Measurements from ENCODE around the gene CYB561A3.

CYB561A3 gene

GRCh38 chr11:61350803-61351202 lies 10.9 kb downstream of the CYB561A3 start:
- peaks cover 45% of the 10 kb centered on the region for H3K36me3 ChIP-seq (ENCODE audit: insufficient read depth, low read depth, low read length)

GRCh38 chr11:61350336-61350735 lies 11.3 kb downstream of the CYB561A3 start:
- Histone ChIP-seq H3K36me3 (ENCODE audit: insufficient read depth, low read depth, low read length) (peaks cover 45% of the 10 kb centered on the region), H3K4me1 (ENCODE audit: insufficient read depth, low read length) (no peaks in the 10 kb centered on the region), H3K27me3 (ENCODE audit: insufficient read depth, low read length) (no peaks in the 10 kb centered on the region), H3K27ac (ENCODE audit: low read length) (no peak overlapping the region), H3K9ac (ENCODE audit: low read depth, low read length) (no peak overlapping the region), H3K4me3 (ENCODE audit: low read length) (no peak overlapping the region), H3K9me3 (ENCODE audit: insufficient read depth, low read depth, low read length) (no peaks in the 10 kb centered on the region)

More at GRCh38 chr11:61350803-61351202, 10.9 kb downstream of the CYB561A3 start:
- Histone ChIP-seq H3K27me3 (ENCODE audit: insufficient read depth, low read length) (no peaks in the 10 kb centered on the region), H3K4me1 (ENCODE audit: insufficient read depth, low read length) (no peaks in the 10 kb centered on the region), H3K9me3 (ENCODE audit: insufficient read depth, low read depth, low read length) (no peaks in the 10 kb centered on the region), H3K27ac (ENCODE audit: low read length) (no peak overlapping the region), H3K9ac (ENCODE audit: low read depth, low read length) (no peak overlapping the region), H3K4me3 (ENCODE audit: low read length) (no peak overlapping the region)

GRCh38 chr11:61349916-61350315 lies 11.8 kb downstream of the CYB561A3 start:
- no peaks in the 10 kb centered on the region for H3K9me3 ChIP-seq (ENCODE audit: insufficient read depth, low read depth, low read length)
- H3K4me3 ChIP-seq (ENCODE audit: low read length): no peak overlapping the region
- no peak overlapping the region for H3K27ac ChIP-seq (ENCODE audit: low read length)
- H3K27me3 ChIP-seq (ENCODE audit: insufficient read depth, low read length): no peaks in the 10 kb centered on the region
- H3K4me1 ChIP-seq (ENCODE audit: insufficient read depth, low read length): no peaks in the 10 kb centered on the region
- H3K9ac ChIP-seq (ENCODE audit: low read depth, low read length): no peak overlapping the region
- peaks cover 45% of the 10 kb centered on the region for H3K36me3 ChIP-seq (ENCODE audit: insufficient read depth, low read depth, low read length)

DNA sequence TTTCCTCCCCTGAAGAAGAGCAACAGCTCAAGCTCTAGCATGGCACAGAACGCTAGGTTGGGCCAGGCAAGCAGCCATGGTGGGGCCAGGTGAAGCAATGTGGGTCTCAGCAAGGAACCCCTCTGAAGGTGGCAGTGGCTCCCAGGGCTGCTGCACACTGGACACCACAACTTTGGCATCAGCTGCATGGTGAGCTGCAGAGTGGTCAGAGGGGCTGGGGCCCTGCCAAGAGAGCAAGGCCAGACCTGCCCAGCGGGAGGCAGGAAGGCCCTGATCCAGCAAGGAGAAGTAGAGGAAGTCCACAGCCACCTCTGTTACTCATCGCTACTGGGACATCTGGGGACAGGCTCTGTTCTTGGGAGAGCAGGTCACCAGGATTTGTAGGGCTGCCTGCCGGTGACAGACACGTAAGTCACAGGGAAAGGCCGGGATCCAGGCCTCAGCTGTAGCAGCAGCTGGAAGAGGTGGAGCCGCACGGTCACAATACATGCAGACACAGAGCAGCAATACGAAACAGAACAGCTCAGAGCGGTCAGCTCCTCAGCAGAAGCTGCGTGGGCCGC lies 12.4 kb downstream of the CYB561A3 start:
- H3K4me3 ChIP-seq (ENCODE audit: low read length): no peak overlapping the region

DNA sequence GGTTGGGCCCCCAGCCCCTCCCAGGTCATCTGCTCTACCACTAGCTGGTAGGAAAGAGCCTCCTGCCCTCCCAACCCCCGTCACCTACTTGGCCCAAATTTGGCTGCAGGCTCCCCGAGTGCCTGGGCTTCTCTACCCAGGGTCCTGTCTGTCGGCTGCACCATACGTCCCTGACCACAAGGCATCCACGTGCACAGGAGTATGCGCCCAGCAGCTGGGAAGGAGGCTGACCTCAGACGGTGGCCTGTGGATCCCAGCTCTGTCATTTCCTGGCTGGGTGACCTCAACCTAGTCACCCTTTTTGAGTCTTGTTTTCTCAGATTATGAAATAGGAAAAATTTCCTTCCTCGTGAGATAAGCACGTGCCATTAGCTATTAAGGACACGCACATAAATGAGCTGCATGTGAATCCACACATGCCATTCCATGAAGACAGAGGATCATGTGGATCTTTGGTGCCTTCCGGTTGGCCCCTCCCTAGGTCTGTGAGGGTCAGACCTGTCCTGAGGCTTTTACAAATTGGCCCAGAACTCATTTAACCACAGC lies 13.7 kb downstream of the CYB561A3 start:
- H3K4me1 ChIP-seq (ENCODE audit: insufficient read depth, low read length): no peaks in the 10 kb centered on the region
- no peak overlapping the region for H3K27ac ChIP-seq (ENCODE audit: low read length)
- no peak overlapping the region for H3K4me3 ChIP-seq (ENCODE audit: low read length)
- H3K27me3 ChIP-seq (ENCODE audit: insufficient read depth, low read length): no peaks in the 10 kb centered on the region
- H3K36me3 ChIP-seq (ENCODE audit: insufficient read depth, low read depth, low read length): peaks cover 39% of the 10 kb centered on the region
- H3K9ac ChIP-seq (ENCODE audit: low read depth, low read length): no peak overlapping the region; the same call in 1 of the 2 replicates
- H3K9me3 ChIP-seq (ENCODE audit: insufficient read depth, low read depth, low read length): no peaks in the 10 kb centered on the region

More for the DNA sequence above, 12.4 kb downstream of the CYB561A3 start:
- Histone ChIP-seq H3K9ac (ENCODE audit: low read depth, low read length) (no peak overlapping the region), H3K4me1 (ENCODE audit: insufficient read depth, low read length) (no peaks in the 10 kb centered on the region), H3K27me3 (ENCODE audit: insufficient read depth, low read length) (no peaks in the 10 kb centered on the region), H3K9me3 (ENCODE audit: insufficient read depth, low read depth, low read length) (no peaks in the 10 kb centered on the region), H3K36me3 (ENCODE audit: insufficient read depth, low read depth, low read length) (peaks cover 45% of the 10 kb centered on the region), H3K27ac (ENCODE audit: low read length) (no peak overlapping the region)

GRCh38 chr11:61345954-61346843 lies 15.5 kb downstream of the CYB561A3 start:
- Histone ChIP-seq H3K36me3 (ENCODE audit: insufficient read depth, low read depth, low read length) (peaks cover 39% of the 10 kb centered on the region), H3K9me3 (ENCODE audit: insufficient read depth, low read depth, low read length) (no peaks in the 10 kb centered on the region), H3K4me1 (ENCODE audit: insufficient read depth, low read length) (no peaks in the 10 kb centered on the region), H3K4me3 (ENCODE audit: low read length) (no peak overlapping the region), H3K27me3 (ENCODE audit: insufficient read depth, low read length) (no peaks in the 10 kb centered on the region), H3K27ac (ENCODE audit: low read length) (no peak overlapping the region), H3K9ac (ENCODE audit: low read depth, low read length) (no peak overlapping the region)

DNA sequence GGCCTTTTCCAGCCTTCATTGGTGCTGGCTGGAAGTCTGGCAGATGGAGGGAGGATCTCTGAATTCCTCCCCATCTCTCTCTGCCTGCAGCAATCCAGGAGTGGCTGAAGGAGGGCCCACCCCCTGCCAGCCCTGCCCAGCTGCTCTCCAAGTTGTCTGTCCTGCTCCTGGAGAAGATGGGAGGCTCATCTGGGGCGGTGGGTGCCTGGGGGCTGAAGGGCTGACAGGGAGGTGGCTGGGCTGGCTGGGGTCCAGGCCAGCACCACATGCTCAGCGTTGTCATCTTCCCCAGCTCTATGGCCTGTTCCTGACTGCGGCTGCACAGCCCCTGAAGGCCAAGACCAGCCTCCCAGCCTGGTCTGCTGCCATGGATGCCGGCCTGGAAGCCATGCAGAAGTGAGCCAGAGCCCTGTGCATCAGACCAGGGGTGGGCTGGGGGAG lies 16.5 kb downstream of the CYB561A3 start:
- Histone ChIP-seq H3K4me1 (ENCODE audit: insufficient read depth, low read length) (no peaks in the 10 kb centered on the region), H3K4me3 (ENCODE audit: low read length) (no peak overlapping the region), H3K27me3 (ENCODE audit: insufficient read depth, low read length) (no peaks in the 10 kb centered on the region), H3K36me3 (ENCODE audit: insufficient read depth, low read depth, low read length) (peaks cover 37% of the 10 kb centered on the region), H3K9me3 (ENCODE audit: insufficient read depth, low read depth, low read length) (no peaks in the 10 kb centered on the region), H3K9ac (ENCODE audit: low read depth, low read length) (no peak overlapping the region), H3K27ac (ENCODE audit: low read length) (no peak overlapping the region)

- no peak overlapping the region for H3K9ac ChIP-seq (ENCODE audit: low read depth, low read length)
- peaks cover 27% of the 10 kb centered on the region for H3K36me3 ChIP-seq (ENCODE audit: insufficient read depth, low read depth, low read length)
- no peak overlapping the region for H3K27ac ChIP-seq (ENCODE audit: low read length)
- H3K27me3 ChIP-seq (ENCODE audit: insufficient read depth, low read length): no peaks in the 10 kb centered on the region
- no peak overlapping the region for H3K4me3 ChIP-seq (ENCODE audit: low read length)
- H3K4me1 ChIP-seq (ENCODE audit: insufficient read depth, low read length): no peaks in the 10 kb centered on the region
- H3K9me3 ChIP-seq (ENCODE audit: insufficient read depth, low read depth, low read length): no peaks in the 10 kb centered on the region
Observed at GRCh38 chr11:61343792-61344745, 17.6 kb downstream of the CYB561A3 start.

- Histone ChIP-seq H3K9me3 (ENCODE audit: insufficient read depth, low read depth, low read length) (no peaks in the 10 kb centered on the region), H3K36me3 (ENCODE audit: insufficient read depth, low read depth, low read length) (peaks cover 18% of the 10 kb centered on the region), H3K4me3 (ENCODE audit: low read length) (no peak overlapping the region), H3K27me3 (ENCODE audit: insufficient read depth, low read length) (no peaks in the 10 kb centered on the region), H3K9ac (ENCODE audit: low read depth, low read length) (no peak overlapping the region), H3K27ac (ENCODE audit: low read length) (no peak overlapping the region), H3K4me1 (ENCODE audit: insufficient read depth, low read length) (no peaks in the 10 kb centered on the region)
Observed at GRCh38 chr11:61342207-61342803, 19.4 kb downstream of the CYB561A3 start.

- Histone ChIP-seq H3K36me3 (ENCODE audit: insufficient read depth, low read depth, low read length) (peaks cover 18% of the 10 kb centered on the region), H3K9me3 (ENCODE audit: insufficient read depth, low read depth, low read length) (no peaks in the 10 kb centered on the region), H3K4me1 (ENCODE audit: insufficient read depth, low read length) (no peaks in the 10 kb centered on the region), H3K27me3 (ENCODE audit: insufficient read depth, low read length) (no peaks in the 10 kb centered on the region), H3K4me3 (ENCODE audit: low read length) (no peak overlapping the region), H3K27ac (ENCODE audit: low read length) (no peak overlapping the region), H3K9ac (ENCODE audit: low read depth, low read length) (no peak overlapping the region)
Observed at GRCh38 chr11:61341706-61342105, 20.0 kb downstream of the CYB561A3 start.

GRCh38 chr11:61340979-61341378 lies 20.7 kb downstream of the CYB561A3 start:
- H3K9ac ChIP-seq (ENCODE audit: low read depth, low read length): no peak overlapping the region
- no peaks in the 10 kb centered on the region for H3K9me3 ChIP-seq (ENCODE audit: insufficient read depth, low read depth, low read length)
- H3K36me3 ChIP-seq (ENCODE audit: insufficient read depth, low read depth, low read length): peaks cover 18% of the 10 kb centered on the region
- no peaks in the 10 kb centered on the region for H3K27me3 ChIP-seq (ENCODE audit: insufficient read depth, low read length)
- no peak overlapping the region for H3K4me3 ChIP-seq (ENCODE audit: low read length)
- H3K27ac ChIP-seq (ENCODE audit: low read length): no peak overlapping the region
- H3K4me1 ChIP-seq (ENCODE audit: insufficient read depth, low read length): no peaks in the 10 kb centered on the region

Data from iPS-20b (cell line).